ENCODE measurements around the gene DISP3.

DISP3 gene

DNA sequence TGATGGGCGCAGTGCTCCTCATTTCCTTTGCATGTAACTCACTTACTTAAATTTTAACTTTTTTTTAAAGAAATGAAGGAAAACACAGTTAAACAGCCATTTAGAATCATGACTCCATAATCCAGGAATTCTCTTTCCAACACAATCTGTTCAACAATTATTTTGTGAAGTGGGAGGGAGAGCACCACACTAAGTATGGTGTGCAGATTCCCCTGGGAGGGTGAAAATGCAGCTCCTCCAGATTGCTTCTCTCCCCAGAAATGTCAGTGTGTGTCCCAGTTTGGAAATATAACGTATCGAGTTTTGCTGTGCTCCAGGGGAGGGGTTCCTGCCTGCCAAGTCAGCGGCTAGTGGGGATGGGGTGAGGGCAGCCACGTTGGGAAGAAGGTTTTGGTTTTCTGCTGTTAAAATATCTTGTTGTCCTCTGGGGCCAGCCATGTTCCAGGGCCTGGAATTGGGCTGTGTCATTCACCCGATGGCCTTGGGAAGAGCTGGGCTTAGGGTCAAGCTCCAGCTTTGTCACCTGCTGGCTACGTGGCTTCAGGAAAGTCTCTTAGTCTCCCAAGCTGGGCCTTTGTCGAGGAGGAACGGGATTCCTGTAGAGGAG is 17.3 kb upstream of the DISP3 start:
- no peak for DNase-seq (ENCODE audit: low read depth)

DNA sequence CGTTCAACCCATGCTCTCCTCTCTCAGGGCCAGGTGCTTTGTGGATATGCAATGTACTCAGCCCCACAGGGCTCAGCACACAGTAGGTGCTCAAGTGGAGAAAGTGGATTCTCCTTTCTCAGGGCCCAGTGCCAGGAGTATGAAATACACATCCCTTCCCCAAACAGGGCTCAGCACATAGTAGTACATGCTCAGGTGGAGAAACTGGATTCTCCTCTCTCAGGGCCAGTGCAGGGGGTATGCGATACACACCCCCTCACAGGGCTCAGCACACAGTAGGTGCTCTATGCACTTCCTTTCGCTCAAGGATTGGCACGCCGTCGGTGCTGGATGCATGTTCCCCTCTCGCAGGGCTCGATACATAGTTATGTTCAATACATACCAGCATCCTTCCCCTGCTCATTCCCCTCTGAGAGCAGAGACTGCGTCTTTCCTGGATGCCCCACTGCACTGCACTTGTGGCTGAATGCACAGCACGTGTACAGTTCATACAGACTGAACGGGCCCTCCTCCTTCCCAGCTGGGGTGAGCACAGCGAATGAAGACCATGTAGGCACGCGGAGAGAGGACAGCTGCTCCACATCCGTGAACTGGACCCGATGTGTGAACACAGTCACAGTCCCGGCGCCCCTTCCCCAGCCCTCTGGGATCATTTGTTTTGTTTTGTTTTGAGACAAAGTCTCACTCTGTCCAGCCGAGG is 16.6 kb upstream of the DISP3 start:
- DNase-seq (ENCODE audit: low read depth): no peak

DNA sequence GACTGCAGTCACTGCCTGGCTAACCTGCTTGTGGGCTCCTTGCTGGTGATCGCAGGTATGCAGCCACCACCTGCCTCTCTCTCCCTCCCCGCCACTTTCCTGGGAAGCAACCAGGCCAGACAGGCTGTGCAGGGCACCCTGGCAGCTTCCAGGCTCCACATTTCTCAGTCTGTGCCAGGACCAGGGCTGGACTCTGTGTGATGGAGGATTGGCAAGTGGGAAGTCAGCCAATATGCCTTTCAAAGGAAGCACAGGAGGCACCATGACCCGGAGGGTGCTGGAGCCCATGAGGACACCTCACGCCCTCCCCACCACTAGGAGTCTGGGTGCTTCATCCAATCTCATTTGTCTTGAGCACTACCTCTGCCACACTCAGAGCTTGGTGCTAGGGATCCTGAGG is 15.8 kb upstream of the DISP3 start:
- DNase-seq (ENCODE audit: low read depth): no peak

DNA sequence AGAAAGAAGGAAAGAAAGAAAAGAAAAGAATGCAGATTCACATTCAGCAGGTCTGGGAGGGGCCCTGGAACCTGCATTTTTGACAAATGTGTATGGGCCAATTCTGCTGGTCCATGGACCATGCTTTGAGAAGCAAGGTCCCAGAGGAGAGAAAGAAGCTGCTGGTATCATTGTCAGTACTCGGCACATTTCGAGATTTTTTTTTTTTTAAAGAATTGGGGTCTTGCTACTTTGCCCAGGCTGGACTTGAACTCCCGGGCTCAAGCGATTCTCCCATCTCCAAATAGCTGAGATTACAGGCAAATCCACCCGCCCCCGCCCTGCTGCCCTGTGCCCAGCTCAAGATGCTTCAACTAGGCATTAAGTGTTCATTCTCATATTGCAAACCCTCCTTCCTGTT is 13.6 kb upstream of the DISP3 start:
- no peak for DNase-seq (ENCODE audit: low read depth)

DNA sequence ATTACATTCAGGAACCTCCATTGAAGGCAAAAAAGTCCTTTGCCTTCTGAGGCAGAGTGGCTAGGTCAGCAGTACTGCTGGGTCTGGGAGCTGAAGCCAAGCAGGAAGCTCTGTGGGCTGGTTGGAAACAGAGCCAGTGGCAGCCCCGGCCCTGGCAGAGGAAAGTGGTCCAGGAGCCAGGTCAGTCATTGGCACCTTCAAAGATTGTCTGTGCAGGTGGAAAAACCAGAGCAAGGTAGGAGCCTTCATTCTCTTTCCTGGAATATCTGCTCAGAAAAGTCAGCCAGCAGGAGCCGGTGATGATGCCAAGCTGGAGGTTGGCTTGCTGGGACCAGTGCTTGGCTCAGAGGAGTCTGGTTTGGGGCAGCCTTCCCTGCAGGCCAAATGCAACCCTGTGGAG is 12.5 kb upstream of the DISP3 start:
- DNase-seq (ENCODE audit: low read depth): no peak

DNA sequence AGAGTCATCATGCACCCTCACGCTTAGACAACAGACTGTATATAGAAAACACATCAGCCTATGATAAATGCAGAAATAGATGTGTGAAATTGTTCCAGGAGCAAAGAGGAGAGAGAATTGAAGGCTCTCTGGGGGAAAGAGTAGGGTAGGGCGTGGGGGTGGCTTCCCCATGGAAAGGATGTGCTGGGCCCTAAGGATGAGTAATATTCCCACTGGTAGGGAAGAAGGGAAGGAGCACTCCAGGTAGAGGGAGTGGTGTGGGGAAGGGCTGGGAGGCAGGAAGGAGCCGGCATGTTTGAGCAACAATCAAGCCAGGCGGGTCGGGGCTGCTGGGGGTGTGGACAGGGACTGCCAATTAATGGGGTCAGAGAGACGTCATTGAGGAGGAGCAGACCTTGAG is 10.1 kb upstream of the DISP3 start:
- DNase-seq (ENCODE audit: low read depth): no peak

DNA sequence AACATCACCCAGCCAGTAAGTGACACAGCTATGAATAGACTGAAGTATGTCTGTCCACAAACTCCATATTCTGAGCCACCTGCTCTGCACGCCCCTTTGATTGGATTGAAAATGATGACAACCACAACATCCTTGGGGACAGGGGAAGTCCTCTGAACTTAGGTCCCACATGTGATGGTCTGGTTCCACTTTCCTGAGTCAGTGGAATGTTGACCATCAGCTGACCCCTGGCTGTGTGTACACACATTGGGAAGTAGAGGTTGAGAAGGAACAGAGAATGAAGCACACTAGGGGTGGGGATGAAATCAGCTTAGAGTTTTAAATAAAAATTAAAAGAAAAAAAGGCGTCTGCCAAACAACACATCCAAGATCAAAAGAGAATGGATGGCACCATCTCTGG is 8.0 kb upstream of the DISP3 start:
- no peak for DNase-seq (ENCODE audit: low read depth)

DNA sequence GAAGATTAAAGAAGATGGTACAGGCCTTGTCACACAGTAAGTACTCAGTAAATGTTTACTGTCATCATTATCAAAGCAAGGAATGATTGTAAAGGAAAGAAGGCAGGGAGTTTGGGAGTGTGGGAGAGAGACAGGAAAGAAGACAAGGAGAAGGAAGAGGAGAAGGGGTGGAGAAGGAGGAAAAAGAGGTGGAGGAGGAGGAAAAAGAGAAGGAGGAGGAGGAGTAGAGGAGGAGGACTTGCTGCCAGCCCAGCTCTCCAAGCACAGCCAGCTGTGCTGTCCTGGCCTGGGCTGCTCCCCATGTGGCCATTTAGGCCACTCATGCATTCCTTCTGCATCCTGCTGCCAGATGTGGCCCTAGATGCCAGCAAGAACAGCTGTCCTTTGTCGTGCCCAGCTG is 7.5 kb upstream of the DISP3 start:
- DNase-seq (ENCODE audit: low read depth): no peak

DNA sequence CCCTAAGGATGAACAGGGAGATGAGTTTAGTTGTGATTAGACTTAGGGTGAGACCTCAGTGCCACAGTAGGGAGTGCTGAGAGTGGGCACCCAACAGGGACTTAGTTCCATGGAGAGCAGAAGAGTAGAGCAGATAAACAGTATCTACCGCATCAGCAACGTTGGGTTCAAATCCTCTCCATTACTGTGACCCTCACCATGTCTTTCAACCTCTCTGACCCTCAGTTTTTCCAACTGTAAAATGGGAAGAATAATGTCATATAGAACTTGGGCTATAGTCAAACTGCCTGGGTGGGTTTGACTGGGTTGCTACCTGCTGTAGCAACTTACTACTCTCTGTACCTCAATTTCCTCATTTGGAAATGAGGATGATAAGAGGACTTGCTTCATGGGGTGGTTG is 6.7 kb upstream of the DISP3 start:
- DNase-seq (ENCODE audit: low read depth): no peak

DNA sequence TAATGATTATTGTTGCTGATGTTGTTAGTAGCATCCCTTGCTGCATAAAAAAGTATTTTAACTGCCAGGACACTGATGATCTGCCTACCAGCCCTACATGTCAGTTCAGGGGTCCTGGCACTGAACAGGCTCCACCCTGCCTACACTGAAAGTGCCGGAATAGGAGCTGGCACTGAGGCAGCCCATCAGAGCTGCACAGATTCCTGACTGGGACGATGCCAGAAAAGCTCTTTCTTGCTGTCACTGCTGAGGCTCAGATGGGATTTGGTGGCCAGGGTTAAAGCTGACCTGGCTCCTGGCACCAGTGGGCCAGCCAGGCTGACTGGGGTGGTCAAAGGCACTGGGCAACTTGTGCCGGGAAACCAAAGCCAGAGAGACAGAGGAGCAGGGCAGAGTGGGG is 6.2 kb upstream of the DISP3 start:
- DNase-seq (ENCODE audit: low read depth): no peak

DNA sequence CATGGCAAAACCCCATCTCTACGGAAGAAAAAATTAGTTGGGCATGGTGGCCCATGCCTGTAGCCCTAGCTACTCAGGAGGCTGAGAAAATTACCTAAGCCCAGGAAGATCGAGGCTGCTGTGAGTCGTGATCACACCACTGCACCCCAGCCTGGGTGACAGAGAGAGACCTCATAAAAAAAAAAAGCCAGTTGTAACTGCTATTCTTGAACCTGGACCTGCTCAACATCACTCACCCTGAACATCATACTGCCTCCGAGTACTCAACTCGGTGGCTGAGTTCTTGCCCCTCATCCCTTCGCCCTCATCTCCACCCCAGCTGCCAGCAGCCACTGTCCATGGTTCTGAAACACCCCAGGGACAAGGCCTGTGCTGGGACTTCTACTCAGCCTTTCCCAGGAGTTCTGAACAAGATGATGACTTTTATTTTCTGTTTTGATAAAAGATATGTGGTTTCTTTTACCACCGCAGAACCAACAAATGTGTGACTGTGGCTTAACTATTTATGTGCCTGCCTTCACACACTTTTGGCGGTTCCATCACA is 5.4 kb upstream of the DISP3 start:
- DNase-seq (ENCODE audit: low read depth): no peak

DNA sequence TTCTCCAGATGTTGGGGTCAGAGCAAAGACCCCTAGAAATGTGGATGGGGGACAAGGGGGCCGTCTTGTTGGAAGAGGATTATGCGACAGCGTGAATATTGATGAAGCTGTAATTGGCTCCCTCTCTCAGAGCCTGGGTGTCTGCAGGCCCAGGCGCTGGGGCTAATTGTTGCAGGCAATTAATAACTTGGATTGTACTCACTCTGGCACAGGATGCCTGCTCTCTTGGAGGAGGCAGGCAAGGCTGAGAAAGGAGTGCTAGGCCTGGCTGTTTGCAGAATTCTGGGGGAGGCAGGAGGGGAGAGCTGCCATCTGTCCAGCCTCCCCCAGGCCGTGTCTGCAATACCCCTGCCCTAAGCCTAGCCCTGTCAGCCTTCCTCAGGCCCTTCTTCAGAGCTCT is 4.1 kb upstream of the DISP3 start:
- no peak for DNase-seq (ENCODE audit: low read depth)

DNA sequence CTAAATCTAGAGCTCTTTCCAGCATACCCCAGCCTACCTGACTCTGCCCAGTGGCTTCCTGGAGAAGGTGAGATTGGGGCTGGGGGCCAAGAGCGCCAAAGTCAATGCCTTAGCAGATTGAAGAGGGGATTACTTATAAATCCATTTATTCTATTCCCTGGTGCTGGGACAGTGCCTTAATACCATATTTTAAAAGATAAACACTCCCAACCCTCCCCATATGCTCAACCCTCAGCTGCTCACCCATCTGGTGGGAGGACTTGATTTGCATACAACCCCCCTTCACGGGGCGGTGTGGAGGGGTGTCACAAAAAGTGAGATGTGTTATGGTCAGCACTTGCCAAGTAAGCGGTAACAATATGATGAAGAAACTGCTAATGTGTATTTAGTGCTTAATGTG is 3.2 kb upstream of the DISP3 start:
- no peak for DNase-seq (ENCODE audit: low read depth)

DNA sequence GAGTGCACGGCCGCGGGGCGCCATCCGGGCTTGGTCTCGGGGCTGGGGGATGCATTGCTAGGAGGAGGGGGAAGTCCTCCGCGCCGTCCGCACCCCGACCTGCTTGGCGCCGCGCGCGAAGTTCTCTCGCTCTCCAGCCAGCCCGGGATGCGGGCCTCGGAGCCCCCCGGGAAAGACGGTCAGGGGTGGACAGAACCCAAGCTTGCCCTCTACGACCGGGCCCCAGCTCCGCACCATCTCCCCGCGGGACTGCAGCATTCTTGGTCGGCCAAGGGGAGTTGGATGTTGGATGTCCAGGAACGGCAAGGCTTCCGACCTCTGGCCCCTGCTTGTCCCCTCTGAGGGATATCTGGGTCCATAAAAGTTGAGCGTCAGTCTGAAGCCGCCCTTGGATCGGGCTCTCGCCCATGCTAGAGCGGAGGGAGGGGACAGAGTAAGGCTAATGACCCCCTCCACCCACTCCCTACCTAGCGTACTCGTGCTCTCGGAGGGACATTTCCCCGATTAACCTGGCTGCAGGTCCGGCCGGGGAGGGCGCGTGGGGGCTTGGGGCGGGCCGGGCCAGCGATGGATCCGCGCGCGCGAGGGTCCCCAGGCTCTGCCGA is 522 bp downstream of the DISP3 start:
- DNase-seq (ENCODE audit: low read depth): no peak

DNA sequence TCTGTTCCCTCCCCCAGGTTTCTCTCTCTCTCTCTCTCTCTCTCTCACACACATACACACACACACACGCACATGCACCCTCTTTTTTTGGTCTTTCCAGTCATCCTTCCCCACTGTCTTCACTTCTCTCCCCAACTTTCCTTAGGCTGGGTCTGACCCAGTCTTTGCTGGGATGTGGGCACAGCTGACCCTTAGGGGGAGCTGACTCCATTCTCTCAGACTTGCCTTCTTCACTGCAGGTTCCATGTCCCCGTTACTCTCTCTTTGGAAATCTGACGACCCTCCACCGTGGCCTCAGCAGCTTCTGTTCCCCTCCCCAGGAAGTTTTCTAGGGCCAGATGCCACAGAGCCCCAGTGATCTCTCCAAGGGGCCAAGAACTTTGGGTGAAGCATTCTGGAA is 2.1 kb downstream of the DISP3 start:
- no peak for DNase-seq (ENCODE audit: low read depth)

DNA sequence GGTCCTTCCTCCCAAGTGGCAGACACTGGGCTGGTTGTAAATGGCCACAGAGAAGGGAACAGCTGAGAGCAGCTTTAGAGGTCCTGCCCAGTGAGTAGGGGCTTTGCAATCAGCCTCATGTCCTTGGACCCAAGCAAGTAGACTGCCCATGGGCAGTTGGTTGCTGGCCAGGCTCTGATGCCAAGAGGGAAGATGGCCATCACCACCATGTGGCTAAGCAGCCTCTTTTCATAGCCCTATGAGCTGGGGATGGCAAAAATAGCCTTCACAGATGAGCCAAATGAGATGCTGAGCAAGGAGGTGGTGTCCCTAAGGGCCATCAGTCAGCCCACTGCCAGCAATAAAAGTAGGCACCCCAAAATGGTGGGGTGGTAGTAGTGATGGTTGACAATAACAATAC is 3.2 kb downstream of the DISP3 start:
- no peak for DNase-seq (ENCODE audit: low read depth)

DNA sequence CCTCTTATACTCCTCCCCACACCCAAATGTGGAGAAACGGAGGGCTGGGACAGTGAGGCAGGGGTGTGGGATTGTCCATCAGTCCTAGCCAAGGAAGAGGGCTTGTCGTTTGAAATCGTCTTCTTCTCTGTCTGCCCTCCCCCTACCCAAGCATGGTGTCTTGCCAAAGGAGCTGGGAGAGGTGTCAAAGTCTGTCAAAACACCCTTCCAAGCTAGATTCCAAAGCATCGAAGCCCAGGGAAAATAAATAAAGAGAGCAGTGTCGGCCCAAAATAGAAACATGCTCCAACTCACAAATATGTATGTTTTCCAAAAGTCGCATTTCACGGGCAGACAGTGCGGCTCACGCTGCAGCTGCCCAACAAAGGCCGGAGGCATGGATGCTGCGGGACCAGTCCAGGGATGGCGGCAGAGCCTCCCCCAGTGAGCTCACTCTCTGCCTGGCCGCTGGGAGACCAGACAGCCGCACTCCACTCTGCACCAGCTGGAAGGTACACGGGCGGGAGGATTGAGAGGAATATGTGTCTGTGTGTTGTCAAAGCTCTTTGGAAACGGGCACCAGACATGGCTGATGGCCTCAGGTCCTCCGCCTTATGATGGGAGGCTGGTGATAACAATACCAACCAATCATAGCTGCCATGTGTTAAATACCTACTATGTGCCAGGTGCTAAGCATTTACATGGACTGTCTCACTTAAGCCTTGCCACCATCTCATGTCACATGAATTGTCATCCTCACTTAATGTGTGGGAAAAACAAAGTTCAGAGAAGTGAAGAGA is 3.9 kb downstream of the DISP3 start:
- no peak for DNase-seq (ENCODE audit: low read depth)

DNA sequence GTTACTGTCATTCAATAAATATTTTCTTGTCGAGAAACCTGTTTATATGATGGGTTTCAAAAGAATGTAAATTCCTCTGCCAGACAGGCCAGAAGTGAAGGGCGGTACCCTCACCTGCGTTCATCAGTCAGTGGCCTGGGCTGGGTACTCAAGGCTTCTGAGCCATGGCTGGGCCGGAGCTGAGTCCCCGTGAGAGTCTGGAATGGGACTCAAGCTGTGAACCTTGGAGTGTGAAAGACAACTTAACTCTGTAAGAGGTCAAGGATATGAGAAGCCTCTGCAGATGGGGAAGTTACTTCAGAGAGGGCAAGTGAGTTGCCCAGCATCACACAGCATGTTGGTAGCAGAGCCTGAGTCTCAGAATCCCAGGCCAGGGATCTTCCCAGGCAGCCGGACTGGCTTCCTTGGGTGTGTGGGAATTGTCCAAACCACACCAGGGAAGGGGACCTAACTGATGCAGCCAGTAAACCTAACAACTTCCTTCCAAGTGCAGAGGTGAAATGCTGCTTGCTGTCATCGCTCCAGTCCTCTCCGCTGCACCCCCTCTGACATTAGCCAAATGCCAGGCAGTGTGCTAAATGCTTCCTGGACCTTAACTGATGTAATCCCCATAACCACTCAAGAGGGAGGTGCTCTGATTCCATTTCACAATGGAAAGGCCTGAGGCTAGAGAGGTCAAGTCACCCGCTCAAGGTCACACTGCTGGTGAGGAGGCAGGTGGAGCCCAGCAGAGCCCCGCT is 4.8 kb downstream of the DISP3 start:
- no peak for DNase-seq (ENCODE audit: low read depth)

DNA sequence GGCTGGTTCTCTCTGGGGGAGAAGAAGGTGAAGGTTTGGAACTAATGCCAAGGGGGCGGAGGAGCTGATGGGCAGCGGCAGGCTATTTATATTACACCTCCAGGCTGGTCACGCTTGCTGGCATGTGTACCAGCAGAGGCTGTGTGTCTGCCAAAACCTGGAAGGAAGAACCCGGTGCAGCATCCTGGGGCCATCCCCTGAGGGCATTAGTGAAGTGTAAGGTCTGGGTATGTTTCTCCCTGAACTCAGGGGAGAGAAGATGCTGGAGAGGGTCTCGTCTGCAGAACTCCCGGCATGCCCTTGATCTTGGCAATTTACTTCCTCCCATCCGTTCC is 5.3 kb downstream of the DISP3 start:
- no peak for DNase-seq (ENCODE audit: low read depth)

DNA sequence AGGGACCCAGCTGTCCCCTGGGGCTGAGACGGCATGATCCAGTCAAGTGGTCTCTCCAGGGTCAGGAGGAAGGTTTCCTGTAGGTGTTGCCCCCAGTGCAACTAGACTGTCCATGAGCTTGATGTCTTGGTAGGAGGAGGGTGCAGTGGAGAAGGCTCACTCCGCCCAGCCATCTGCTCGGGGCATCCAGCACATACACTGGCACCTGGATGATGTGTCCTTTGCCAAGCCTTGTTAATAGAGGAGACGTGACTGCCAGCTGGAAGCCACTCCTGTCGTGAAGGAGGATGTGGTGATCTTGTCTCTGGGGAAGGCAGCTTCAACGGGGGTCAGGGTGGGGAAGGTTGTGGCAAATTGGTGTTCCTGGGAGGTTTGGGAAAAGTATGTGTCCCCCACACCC is 6.2 kb downstream of the DISP3 start:
- no peak for DNase-seq (ENCODE audit: low read depth)

DNA sequence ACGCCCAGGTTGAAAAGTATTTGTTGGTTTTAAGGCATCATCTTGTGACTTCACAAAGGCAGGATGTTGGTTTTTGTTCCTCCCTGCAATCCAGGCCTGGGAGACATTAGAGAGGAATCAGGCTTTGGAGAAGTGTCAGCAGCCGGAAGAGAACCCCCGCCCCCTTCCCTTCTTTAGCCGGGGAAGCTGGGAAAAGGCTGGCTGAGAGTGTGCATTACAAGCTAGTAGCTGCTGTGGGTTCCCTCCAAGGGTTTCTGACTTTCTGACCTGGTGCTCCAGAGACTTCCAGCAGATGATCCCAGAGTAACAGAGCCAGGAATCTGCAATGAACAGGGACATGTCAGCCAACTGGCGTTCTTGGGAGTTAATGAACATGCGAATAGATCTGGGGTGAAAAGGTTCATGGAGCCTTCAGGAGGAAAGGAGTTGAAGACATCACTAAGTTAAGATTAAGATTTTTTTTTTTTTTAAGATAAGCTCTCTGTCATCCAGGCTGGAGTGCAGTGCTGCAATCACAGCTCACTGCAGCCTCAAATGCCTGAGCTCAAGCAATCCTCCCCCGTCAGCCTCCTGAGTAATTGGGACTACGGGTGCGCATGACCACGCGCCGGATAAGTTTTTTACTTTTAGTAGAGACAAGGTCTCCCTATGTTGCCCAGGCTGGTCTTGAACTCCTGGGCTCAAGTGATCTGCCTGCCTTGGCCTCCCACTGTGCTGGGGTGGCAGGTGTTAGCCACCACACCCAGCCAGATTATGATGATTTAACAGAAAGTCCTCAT is 7.5 kb downstream of the DISP3 start:
- DNase-seq (ENCODE audit: low read depth): no peak

All from stimulated activated CD8-positive, alpha-beta memory T cell treated with anti-CD3 and anti-CD28 coated beads, Interleukin-15, amount 100 ng/mL, for 1 hour (primary cell).